ENCODE measurements around the gene ZNF487.

GRCh38 chr10:43430926-43431663 is 5.8 kb upstream of the ZNF487 start:
- TF ChIP-seq, protein P1, sequence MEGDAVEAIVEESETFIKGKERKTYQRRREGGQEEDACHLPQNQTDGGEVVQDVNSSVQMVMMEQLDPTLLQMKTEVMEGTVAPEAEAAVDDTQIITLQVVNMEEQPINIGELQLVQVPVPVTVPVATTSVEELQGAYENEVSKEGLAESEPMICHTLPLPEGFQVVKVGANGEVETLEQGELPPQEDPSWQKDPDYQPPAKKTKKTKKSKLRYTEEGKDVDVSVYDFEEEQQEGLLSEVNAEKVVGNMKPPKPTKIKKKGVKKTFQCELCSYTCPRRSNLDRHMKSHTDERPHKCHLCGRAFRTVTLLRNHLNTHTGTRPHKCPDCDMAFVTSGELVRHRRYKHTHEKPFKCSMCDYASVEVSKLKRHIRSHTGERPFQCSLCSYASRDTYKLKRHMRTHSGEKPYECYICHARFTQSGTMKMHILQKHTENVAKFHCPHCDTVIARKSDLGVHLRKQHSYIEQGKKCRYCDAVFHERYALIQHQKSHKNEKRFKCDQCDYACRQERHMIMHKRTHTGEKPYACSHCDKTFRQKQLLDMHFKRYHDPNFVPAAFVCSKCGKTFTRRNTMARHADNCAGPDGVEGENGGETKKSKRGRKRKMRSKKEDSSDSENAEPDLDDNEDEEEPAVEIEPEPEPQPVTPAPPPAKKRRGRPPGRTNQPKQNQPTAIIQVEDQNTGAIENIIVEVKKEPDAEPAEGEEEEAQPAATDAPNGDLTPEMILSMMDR (IDR thresholded peaks at IDR 0.05), result no peak
- TF ChIP-seq ZFX (IDR thresholded peaks at IDR 0.05; ENCODE audit: borderline replicate concordance), result no peak

Measured in 22Rv1 (cell line).